ENCODE results near the gene GLDN. TPM values are rescaled to one million over a fixed set of nuclear protein-coding genes. Genes with fewer than 3 reads are reported as not detected.

The GLDN gene
- total and polyA plus RNA-seq, 2 of the 8 experiments (the other 6 are each of a cell fraction or from before 2014, with no cell fraction given): 0.24 to 0.50 TPM

GRCh38 chr15:51365417-51365816 is 24.0 kb downstream of the GLDN start (continued):
- TF ChIP-seq CTCF (IDR thresholded peaks at IDR 0.05; ENCODE audit: control extremely low read depth in 1 of 3, insufficient read depth in 1 of 3, low read depth in 1 of 3, low read length in 3 of 3) (no peak), JUN (IDR thresholded peaks at IDR 0.05; ENCODE audit: low read depth, low read length) (no peak), TCF12 (IDR thresholded peaks at IDR 0.05; ENCODE audit: low read depth, low read length) (no peak), SP1 (IDR thresholded peaks at IDR 0.05; ENCODE audit: low read depth, low read length) (no peak), POLR2AphosphoS5 (IDR thresholded peaks at IDR 0.05; ENCODE audit: low read depth, low read length) (no peak), HDAC2 (IDR thresholded peaks at IDR 0.05; ENCODE audit: borderline replicate concordance in 1 of 2, low read depth in 2 of 2, low read length in 2 of 2) (no peak)
